ENCODE measurements around the gene CELSR2. TPM values are rescaled to one million over a fixed set of nuclear protein-coding genes. Genes with fewer than 3 reads are reported as not detected.

Gene CELSR2
- polyA plus RNA-seq, 2 of the 4 experiments (the other 2 are of a cell fraction): 2.5 to 5.9 TPM

DNA sequence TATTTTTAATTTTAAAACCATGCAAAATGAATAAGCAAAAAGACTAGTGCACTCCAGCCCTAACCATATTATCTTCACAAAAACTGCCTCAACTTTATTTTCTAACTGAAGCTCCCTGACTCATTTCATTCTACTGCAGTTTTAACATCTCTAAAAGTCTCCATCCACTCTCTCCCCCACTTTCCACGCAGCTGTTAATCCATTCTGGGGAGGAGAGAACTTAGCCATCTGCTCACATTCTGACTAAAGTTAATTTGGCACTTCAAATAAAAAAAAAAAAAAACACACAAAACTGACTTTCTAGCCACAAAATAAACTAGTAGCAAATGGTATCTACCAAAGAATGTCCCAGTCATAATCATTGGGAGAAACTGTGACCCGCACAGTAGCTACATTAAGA lies 62.9 kb downstream of the CELSR2 start (continued):
- TF ChIP-seq, protein P1, sequence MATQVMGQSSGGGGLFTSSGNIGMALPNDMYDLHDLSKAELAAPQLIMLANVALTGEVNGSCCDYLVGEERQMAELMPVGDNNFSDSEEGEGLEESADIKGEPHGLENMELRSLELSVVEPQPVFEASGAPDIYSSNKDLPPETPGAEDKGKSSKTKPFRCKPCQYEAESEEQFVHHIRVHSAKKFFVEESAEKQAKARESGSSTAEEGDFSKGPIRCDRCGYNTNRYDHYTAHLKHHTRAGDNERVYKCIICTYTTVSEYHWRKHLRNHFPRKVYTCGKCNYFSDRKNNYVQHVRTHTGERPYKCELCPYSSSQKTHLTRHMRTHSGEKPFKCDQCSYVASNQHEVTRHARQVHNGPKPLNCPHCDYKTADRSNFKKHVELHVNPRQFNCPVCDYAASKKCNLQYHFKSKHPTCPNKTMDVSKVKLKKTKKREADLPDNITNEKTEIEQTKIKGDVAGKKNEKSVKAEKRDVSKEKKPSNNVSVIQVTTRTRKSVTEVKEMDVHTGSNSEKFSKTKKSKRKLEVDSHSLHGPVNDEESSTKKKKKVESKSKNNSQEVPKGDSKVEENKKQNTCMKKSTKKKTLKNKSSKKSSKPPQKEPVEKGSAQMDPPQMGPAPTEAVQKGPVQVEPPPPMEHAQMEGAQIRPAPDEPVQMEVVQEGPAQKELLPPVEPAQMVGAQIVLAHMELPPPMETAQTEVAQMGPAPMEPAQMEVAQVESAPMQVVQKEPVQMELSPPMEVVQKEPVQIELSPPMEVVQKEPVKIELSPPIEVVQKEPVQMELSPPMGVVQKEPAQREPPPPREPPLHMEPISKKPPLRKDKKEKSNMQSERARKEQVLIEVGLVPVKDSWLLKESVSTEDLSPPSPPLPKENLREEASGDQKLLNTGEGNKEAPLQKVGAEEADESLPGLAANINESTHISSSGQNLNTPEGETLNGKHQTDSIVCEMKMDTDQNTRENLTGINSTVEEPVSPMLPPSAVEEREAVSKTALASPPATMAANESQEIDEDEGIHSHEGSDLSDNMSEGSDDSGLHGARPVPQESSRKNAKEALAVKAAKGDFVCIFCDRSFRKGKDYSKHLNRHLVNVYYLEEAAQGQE (IDR thresholded peaks at IDR 0.05): no peak
- no peak for TF ChIP-seq MAZ (IDR thresholded peaks at IDR 0.05; ENCODE audit: borderline replicate concordance, low read depth, low read length)

DNA sequence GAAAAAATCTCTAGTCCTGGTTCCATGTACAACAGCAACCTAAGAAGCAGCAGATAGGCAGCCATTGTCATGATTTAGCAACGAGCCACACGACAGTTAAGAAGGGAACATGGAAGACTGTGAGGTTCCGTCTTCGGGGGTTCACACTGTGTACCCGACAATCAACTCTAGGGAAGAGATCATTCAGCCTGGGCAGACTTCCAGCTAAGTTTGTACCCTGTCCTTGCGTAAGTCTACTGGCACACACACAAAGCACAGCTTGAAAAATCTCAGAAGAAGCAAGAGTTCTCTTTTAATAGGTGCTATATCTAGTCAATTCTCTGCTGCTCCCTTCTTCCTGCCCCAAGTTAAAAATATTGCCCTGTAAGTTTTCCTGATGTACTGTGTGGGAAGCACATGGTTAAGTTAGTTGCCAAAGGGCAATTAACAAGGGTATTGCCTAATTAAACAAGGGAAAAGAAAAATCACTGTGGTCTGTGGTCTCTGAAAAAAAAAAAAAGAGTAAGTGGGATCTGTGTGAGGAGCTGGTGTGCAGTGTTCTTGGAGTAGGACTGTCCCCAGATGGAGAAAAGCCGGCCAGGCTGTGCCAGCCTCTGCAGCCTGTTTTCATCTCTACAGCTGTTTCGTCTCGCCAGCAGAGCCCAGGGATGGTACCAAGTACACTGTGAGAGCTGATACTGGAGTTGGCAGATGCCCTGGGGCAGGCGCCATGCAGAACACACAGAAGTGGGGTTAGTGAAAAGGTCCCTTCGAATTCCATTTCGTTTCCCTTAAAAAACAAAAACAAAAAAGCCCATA lies 63.8 kb downstream of the CELSR2 start:
- CTCF ChIA-PET: interaction anchor here (0.6 to 1.3 kb wide), 4 partner anchors 12 to 89 kb away, joined by 3 to 4 read pairs (median 3); no protein-coding TSS in a partner anchor

More for the DNA sequence above, 63.8 kb downstream of the CELSR2 start:
- POLR2A ChIA-PET: no interaction called here
- no peak for DNase-seq (ENCODE audit: low read depth in 1 of 2, low spot score in 1 of 2)
- no peak overlapping the region for H3K27ac ChIP-seq
- no peaks in the 10 kb centered on the region for H3K4me1 ChIP-seq
- no peaks in the 10 kb centered on the region for H3K9me3 ChIP-seq
- no peak for ATAC-seq
- TF ChIP-seq KDM1A (IDR thresholded peaks at IDR 0.05; ENCODE audit: low read depth) (no peak), ZNF302 (CRISPR knock-in tag; IDR thresholded peaks at IDR 0.05) (no peak), FOXS1 (CRISPR knock-in tag; IDR thresholded peaks at IDR 0.05) (no peak), EHMT2 (IDR thresholded peaks at IDR 0.05; ENCODE audit: low read depth) (no peak), HOXB5 (CRISPR knock-in tag; IDR thresholded peaks at IDR 0.05) (no peak), POLR2A (IDR thresholded peaks at IDR 0.05; ENCODE audit: low read length) (no peak), EP300 (IDR thresholded peaks at IDR 0.05) (no peak), PHF8 (IDR thresholded peaks at IDR 0.05; ENCODE audit: borderline replicate concordance, low read depth) (no peak), RNF2 (IDR thresholded peaks at IDR 0.05; ENCODE audit: borderline replicate concordance, low read depth) (no peak), CEBPB (IDR thresholded peaks at IDR 0.05) (no peak), KDM5A (IDR thresholded peaks at IDR 0.05) (no peak), FOSL2 (IDR thresholded peaks at IDR 0.05) (no peak), FOSL2 (CRISPR knock-in tag; IDR thresholded peaks at IDR 0.05) (no peak), RARB (CRISPR knock-in tag; IDR thresholded peaks at IDR 0.05) (no peak), ZFP36 (IDR thresholded peaks at IDR 0.05; ENCODE audit: borderline replicate concordance, partially characterized antibody) (no peak), MAZ (IDR thresholded peaks at IDR 0.05; ENCODE audit: borderline replicate concordance, low read depth, low read length) (no peak)
- TF ChIP-seq, protein P2, sequence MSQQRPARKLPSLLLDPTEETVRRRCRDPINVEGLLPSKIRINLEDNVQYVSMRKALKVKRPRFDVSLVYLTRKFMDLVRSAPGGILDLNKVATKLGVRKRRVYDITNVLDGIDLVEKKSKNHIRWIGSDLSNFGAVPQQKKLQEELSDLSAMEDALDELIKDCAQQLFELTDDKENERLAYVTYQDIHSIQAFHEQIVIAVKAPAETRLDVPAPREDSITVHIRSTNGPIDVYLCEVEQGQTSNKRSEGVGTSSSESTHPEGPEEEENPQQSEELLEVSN (IDR thresholded peaks at IDR 0.05; ENCODE audit: borderline replicate concordance, low read depth): no peak
- TF ChIP-seq, protein P3, sequence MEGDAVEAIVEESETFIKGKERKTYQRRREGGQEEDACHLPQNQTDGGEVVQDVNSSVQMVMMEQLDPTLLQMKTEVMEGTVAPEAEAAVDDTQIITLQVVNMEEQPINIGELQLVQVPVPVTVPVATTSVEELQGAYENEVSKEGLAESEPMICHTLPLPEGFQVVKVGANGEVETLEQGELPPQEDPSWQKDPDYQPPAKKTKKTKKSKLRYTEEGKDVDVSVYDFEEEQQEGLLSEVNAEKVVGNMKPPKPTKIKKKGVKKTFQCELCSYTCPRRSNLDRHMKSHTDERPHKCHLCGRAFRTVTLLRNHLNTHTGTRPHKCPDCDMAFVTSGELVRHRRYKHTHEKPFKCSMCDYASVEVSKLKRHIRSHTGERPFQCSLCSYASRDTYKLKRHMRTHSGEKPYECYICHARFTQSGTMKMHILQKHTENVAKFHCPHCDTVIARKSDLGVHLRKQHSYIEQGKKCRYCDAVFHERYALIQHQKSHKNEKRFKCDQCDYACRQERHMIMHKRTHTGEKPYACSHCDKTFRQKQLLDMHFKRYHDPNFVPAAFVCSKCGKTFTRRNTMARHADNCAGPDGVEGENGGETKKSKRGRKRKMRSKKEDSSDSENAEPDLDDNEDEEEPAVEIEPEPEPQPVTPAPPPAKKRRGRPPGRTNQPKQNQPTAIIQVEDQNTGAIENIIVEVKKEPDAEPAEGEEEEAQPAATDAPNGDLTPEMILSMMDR (IDR thresholded peaks at IDR 0.05): no peak
- TF ChIP-seq, protein P1 (IDR thresholded peaks at IDR 0.05): no peak
- no peak overlapping the region for H3K4me2 ChIP-seq
- WGBS (ENCODE audit: missing lambda C conversion rate): 76% methylated on average over 12 of the region's 12 CpGs
- H3K4me3 ChIP-seq: no peak overlapping the region
- no peak for FAIRE-seq

Measured in A549 (cell line).